Fibroblast of pulmonary artery (primary cell): Measurements from ENCODE around the gene UQCC5.
A peak's percentile ranks its signal among the peaks of the same experiment; 100 is the strongest.

Experiments used
- DNase-seq: peaks from one replicate; pipeline ENCODE4 v3.0.0-alpha.2; 2010; ENCODE audit warnings: low read depth
- H3K4me3 ChIP-seq: replicated peaks from 2 replicates; pipeline ENCODE4 v1.5.1; 2011; ENCODE audit warnings: low read depth, mild to moderate bottlenecking, control low read depth, low read length, moderate library complexity
- CTCF ChIP-seq: IDR thresholded peaks from 2 replicates; pipeline ENCODE4 v1.5.1; 2011; ENCODE audit warnings: mild to moderate bottlenecking, control low read depth, low read length, inconsistent platforms; ENCODE audit errors: missing control alignments

The UQCC5 gene

DNA sequence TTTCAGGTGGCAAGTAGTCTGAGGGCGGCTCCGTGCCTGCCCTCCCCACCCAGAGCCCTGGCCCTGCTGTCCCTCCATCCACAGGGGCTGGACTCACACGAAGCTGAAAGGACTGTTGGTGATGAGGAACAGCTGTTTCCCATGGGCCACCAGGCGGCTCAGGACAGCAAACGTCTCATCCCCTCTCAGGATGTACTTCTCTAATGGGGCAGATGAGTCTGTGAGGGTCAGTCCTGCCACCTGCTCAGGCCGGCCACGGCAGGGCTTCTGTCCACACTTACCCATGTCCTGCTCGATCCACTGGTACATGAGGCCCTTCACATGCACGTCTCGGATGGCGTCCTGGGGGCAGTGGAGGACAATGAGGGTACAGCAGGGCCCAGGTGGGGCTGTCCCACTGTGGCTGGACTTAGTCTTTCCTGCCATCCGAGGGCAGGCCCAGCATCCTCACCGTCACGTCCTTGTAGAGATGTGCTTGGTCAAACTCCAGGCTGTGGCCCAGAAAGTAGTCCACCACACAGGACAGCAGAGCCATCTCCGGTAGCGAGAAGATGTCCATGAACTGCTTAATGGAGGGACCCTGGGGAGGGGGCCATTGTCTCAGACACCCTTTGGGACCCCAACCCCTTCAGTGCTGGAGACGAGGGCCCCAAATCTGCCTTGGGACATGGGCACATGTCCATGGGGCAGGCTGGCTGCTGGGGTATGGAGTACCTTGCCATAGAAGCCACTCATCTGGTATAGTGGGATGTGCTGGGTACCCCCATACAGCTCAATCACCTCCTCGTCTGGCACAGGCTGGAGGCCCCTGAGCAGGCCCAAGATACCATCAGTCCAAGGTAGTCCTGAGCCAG is 8.4 kb upstream of the UQCC5 start:
- TF ChIP-seq CTCF: no peak
- DNase-seq: no peak

DNA sequence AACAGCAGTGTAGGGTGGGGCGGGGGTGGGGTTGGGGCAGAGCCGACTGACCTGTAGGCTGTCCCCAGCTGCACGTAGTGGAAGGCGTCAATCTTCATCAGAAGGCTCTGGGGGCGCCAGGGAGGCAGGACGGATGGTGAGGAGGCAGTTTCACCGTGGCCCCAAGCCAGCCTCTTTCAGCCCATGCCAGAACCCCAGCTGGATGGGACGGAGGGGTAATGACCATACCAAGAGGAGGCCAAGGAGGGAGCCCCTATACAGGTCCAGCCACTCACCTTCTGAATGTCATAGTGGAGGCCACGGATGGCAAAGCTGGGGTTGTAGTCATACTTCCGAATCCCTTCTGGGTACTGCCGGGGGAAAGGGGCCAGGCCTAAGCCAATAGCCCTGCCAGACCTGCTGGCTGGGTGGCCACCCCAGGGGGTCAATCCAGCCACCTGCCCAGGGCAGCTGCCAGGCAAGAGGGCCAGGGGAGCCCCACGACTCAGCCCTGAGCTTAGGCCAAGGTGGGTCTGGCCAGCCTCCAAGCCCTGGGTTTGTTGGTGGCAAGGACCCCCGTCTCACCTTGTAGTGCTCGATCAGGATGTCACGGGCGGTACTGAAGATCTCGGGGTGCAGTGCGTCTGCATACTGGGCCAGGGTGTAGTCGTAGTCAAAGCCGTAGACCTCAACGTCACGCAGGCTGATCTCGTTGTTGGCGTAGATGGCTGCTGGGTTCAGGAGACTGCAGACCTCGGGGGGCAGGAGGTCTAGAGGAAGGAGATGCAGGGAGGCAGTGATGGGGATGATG is 7.6 kb upstream of the UQCC5 start:
- no peak for TF ChIP-seq CTCF
- no peak for DNase-seq
- no peak overlapping the region for H3K4me3 ChIP-seq

More for the DNA sequence above, 8.4 kb upstream of the UQCC5 start:
- no peak overlapping the region for H3K4me3 ChIP-seq

GRCh38 chr3:52529376-52530333 is 6.8 kb upstream of the UQCC5 start:
- TF ChIP-seq CTCF: no peak
- H3K4me3 ChIP-seq: no peak overlapping the region
- DNase-seq: peak; percentile 87

DNA sequence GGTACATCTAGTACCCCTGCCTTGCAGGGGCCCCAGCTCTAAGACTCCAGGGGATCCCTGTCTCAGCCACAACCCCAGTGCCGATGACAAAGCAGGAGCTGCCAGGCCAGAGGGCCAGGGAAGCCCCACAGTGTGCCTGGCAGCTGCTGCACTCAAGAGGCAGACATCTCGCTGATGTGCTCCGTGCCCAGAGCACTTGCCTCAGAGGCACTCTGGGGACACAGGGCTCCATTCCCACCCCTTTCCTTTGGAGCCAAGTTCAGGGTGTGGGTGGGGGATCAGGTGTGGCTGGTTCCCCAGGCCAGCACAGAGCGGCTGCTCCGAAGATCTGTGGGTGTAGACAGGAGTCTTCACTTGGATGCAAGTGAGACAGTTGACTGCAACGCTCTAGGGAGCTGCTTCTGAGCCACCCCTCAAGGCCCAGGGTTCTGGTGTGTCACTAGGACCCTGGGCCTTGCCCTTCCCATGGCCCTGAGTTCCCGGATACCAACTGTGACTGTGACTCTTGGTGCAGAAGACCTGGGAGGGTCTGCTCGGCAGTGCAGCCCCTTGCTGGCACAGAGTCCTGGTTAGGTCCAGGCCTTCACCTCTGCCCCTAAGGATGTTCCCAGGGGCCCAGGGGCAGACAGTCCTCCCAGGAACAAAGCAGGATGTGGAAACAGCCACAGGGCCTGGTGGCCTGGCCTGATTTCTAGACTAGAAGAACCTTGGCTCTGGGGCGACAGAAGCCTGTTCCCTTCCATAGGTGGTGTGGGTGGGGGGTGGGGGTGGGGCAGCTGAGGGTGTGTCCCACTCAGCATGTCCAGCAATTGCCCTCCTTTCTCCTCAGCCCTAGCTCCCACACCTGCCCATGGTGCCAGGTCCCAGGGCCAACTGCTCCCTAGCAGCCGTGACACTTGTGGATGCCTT is 5.2 kb upstream of the UQCC5 start:
- no peak for TF ChIP-seq CTCF
- no peak overlapping the region for H3K4me3 ChIP-seq
- no peak for DNase-seq

- no peak for TF ChIP-seq CTCF
- no peak for DNase-seq
Measured at GRCh38 chr3:52531860-52532516, 4.4 kb upstream of the UQCC5 start.

More at GRCh38 chr3:52531860-52532516, 4.4 kb upstream of the UQCC5 start:
- peak overlapping the region; percentile 73 for H3K4me3 ChIP-seq
